Measurements from ENCODE around the gene PLCH2.
"Not testable (repeated sequence)": the region's sequence is repeated elsewhere in the genome, so short reads cannot be mapped to it uniquely, and the experiment has no call there.

The PLCH2 gene, protein sequence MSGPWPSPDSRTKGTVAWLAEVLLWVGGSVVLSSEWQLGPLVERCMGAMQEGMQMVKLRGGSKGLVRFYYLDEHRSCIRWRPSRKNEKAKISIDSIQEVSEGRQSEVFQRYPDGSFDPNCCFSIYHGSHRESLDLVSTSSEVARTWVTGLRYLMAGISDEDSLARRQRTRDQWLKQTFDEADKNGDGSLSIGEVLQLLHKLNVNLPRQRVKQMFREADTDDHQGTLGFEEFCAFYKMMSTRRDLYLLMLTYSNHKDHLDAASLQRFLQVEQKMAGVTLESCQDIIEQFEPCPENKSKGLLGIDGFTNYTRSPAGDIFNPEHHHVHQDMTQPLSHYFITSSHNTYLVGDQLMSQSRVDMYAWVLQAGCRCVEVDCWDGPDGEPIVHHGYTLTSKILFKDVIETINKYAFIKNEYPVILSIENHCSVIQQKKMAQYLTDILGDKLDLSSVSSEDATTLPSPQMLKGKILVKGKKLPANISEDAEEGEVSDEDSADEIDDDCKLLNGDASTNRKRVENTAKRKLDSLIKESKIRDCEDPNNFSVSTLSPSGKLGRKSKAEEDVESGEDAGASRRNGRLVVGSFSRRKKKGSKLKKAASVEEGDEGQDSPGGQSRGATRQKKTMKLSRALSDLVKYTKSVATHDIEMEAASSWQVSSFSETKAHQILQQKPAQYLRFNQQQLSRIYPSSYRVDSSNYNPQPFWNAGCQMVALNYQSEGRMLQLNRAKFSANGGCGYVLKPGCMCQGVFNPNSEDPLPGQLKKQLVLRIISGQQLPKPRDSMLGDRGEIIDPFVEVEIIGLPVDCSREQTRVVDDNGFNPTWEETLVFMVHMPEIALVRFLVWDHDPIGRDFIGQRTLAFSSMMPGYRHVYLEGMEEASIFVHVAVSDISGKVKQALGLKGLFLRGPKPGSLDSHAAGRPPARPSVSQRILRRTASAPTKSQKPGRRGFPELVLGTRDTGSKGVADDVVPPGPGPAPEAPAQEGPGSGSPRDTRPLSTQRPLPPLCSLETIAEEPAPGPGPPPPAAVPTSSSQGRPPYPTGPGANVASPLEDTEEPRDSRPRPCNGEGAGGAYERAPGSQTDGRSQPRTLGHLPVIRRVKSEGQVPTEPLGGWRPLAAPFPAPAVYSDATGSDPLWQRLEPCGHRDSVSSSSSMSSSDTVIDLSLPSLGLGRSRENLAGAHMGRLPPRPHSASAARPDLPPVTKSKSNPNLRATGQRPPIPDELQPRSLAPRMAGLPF (N-terminal part only)
- total RNA-seq, result 1.4 to 82.0 (median 29.3) reads per million in 3 experiments

DNA sequence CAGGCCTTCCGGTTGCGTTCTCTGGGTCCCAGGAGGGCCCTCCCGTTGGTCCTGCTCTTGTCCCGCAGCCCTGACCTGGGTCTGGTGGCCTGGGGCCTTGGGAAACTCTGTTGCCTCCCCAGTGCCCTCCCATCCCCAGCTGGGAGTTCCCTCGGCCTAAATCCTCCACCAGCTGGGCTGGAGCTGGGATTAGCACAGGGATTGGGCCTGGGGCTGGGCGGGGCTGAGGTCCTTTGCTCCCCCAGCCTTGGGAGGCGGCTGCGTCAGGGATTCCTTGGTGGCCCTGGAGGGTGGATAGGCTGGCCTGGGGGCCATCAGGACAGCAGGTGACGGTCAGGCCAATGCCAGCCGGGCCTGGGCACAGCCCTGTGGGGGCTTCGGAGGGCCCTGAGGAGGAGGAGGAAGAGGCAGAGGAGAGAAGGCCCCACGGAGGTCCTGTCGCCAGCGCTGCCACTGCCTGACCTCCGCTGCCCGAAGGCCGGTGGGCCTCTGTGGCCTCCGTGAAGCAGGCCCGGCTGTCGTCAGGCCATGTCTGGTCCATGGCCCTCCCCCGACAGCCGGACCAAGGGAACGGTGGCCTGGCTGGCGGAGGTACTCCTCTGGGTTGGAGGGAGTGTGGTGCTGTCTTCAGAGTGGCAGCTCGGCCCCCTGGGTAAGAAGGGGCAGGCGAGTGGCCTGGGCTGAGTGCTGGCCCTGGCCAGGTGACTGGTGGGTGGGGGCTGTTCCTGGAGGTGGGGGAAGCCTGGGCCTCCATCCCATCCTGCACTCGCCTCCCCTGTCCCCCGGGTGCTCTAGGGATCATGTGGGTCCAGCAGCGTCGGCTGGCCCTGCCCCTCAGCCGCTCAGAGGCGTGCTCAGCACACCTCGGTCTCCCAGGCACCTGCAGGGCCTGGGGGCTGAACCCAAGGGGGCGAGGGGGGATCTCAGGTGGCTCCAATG lies at the start of gene PLCH2:
PLCH2 (plus strand) TSS at position 229 of the 939 bp plus-strand sequence; CDS start at position 529, 300 bp downstream.
- DNase-seq, result no peak

DNA sequence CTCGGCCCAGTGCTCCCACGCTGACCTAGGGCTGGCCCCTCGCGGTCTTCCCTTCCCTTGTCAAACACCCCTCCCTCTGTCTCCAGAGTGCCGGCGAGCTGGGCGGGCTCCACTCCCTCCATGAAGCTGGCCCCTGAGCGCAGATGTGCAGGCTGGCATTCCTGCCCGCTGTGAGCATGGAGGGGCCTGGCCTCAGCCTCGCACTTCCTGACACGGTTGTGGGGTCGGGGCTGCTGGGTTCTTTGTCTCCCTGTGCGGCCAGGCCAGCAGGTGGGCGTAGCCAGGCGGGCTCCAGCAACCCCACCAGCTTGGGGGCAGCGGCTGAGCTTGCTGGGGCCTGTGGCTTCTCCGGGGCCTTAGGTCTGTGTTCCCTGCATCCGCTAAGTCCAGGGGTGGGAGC lies 49.5 kb upstream of the PLCH2 start:
- DNase-seq, result no peak

DNA sequence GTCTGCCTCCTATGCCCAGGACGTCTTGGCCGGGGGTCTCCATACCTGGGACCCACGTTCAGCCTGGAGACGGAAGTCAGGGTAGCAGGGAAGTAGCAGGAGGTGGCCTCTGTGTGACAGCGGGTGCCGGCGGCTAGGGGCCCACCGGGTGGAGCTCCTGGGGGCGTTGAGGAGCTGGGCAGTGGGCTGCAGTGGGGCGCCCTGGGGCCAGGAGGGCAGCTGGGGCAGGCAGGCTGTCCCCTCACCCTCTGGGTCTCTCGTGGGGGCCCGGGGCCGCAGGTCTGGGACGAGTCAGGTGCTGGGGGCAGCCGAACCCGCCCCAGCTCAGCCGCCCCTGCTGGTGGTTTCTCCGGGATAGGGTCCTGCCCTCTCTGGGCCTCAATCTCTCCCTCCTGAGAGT lies 49.0 kb upstream of the PLCH2 start:
- DNase-seq, result no peak

DNA sequence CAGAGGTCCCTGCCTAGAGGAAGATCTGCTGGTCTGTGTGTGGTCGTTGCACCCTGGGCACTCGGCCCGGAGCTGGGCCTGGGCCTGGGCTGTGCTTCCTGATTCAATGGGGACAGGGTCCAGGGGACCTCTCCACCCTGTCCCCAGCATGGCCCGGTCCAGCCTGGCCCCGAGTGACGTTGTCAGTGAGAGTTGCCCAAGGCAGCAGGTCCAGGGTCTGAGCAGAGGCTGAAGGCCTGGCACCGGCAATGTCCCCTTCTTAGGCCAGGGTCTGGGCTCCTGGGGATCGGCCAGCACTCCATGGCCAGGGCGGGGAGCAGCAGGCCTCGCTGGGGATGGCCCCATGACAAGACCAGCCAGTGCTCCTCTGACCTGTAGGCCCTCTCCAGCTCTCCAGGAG lies 48.1 kb upstream of the PLCH2 start:
- no peak for DNase-seq

DNA sequence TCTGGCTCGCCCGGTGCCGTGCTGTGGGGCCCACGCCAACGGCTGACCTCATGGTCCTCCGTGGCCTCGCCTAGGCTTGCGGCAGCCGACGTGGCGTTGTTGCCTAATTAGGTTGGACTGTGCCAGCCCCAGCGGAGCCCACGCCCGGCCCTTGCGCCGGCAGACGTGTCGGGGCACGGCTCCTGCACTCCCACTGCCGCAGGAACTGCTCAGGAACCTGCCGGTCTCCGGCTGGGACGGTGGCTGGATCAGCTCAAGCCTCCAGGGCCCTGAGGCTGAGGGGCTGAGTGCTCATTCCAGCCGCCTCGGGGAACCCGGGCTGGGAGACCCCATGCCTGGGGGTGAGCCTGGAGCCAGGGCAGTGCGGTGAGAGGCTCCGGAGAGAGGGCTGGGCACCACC lies 47.6 kb upstream of the PLCH2 start:
- no peak for DNase-seq

DNA sequence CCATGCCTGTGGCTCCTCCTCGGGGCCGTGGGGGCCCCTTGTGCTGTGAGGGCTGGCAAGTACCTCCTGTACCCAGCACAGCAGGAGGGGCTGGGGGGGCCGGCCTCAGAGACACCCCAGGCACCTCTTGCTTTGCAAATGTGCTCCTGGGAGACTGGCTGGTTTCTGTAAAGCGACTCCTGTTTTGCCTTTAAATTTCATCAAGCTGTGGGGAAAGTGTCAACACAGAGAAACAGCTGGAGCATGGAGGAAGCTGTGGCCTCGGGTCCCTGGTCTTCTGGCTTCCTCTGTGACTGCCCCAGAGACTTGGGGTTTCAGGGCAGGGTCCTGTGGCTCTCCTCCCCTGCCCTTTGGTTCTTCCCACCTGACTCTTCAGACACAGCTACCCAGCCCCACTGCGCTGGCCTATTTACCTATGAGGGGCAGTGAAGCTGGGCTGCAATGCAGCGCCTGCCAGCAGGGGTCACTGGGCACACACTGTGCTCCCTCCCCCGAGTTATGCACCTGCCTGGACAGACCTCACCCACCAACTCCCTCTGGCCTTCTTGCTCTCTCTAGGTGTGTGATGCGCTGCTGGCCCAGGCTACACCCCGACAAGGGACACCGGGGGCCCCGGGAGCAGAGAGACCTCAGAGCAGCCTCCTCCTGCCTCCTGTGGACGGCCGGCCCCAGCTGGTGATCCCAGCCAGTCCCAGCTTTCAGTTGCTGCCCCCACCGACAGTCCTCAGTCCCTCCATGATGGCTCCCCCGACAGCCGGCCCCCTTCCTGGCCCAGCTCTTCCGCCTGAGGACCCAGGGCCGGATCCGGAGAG lies 46.1 kb upstream of the PLCH2 start:
- no peak for DNase-seq

DNA sequence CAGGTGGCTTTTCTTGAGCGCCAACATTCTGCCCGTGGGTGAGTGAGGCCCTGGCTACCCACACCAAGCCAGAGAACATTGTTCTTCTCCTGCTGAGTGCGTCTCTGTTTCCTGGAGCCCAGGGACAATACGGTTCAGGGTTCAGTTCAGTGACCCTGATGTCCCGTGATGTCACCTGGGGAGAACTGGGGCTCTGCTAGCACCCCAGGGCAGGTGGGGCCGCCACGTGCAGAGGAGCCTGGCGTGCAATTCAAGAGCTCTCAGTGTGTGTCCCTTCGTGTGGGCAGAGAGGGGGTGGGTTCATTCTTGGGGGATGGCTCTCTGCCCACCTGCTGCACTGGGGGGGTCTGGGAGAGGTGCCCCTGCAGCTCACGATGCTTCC lies 45.5 kb upstream of the PLCH2 start:
- DNase-seq, result no peak

DNA sequence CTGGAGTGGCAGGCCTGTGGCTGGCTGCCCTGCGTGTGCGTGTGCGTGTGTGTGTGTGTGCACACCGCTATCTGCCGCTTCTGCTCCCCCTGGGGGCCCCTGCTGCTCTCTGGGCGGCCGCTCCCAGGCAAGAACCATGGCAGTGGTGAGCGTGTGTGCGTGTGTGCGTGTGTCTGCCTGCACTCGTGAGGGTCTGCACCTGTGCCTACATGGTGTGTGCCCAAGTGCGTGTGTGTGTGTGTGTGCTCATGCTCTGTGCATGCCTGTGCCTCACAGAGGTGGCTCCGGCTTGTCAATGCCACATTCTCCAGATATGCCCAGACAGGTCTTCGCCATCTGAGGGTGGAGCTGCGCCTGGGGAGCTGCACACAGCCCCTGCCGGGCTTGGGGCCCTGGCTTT lies 45.0 kb upstream of the PLCH2 start:
- no peak for DNase-seq

DNA sequence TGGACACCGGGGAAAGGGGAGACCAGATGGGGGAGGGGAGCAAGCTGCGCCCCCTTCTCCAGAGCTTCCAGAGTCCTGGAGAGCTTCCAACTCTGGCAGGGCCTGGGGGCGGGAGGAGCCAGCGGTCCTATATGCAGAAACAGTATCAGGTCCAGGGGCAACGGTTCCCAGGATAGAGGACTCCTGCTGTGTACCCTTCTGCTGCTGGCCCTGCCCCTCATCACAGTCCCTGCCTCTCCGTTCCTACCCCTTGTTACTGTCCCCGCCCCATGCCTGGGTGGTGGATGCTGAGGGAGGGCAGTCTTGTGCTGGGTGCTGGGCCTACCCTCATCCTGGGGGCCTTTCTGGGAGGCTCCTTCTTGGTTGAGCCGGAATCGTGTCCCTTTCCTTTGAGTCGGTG lies 44.6 kb upstream of the PLCH2 start:
- DNase-seq, result no peak

DNA sequence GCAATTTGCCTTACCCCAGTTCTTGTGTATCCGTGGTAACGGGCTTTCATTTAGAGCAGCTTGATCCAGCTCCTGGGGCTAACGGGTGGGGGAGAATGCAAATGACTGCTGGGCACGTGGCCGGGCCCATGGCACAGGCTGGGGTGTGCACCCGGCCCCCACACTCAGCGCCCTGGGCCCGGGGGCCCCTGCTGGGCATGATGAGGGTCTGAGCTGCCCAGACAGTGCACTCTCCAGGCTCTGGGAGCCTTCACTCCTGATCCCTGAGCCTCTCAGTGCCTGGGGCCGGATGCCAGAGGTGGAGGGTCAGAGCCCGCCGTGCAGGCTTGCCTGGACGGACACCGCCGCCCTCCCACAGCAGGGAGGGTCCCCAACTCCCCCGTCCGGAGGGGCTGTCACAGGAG lies 43.6 kb upstream of the PLCH2 start:
- no peak for DNase-seq

DNA sequence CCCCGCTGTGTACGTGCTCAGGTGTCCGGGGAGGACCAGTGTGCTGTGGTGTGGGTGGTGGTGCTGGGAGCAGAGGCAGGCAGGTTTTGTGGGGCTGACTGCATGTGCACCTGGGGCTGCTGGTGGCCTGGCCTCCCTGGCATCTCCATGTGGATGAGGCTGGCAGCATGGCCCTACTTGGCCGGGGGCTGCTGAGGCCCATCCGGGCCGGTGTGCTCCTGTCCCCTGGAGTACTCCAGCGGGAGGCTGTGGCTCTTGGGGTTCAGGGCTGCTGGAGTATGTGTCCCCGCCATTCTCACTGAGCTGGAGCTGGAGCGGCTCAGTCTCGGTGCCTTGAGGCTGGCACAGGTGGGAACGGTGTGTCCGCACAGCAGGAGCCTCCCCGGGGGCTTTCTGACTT lies 42.9 kb upstream of the PLCH2 start:
- DNase-seq, result no peak

DNA sequence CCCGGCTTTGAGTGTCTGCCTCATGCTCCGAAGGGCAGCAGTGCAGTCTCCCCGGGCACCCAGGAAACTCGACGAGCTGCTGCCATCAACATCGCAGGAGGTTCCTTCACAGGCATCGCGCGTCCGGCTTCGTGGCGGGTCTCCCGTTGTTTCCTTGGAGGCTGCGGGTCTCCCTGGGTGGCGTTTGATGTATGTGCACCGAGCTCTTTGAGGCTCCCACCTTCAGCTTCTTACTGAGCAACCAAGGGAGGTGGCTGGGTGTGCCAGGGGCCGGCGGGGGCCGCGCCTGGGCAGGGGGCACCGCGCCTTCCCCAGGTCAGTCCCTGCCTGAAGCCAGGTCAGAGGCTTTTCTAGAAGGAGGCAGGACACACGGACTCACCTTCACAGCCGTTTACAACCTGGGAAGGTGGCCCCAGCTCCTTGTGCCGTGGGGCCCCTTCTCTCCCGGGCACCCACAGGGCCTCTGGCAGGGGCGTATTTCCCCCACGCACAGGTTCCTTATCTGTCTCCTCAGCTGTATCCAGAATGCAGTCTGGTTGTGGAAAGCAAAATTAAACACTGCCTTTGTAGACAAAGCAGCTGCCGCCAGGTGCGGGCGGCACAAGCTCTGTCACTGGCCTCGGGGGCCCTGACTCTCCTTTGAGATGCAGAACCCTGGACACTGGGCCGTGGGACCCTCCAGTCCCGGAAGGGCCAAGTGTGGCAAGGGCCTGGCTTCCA lies 42.0 kb upstream of the PLCH2 start:
- DNase-seq, result no peak

DNA sequence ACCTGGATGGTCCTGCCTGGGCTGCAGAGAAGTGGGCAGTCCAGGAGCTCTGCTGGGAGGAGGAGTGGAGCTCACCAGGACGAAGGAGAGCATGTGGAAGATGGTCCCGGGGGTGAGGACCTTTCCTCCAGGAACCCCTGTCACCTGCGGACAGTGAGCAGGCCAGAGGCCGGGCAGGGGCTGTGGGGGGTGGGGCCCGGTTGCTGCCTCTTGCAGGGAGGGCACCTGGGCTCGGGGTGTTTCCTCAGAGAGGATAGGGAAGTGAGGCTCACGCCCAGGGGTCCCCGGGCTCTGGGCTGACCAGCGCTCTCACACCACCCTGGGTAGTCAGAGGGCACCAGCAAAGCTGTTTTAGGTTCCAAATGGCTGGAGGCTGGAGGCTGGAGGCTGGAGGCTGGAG lies 41.0 kb upstream of the PLCH2 start:
- no peak for DNase-seq

DNA sequence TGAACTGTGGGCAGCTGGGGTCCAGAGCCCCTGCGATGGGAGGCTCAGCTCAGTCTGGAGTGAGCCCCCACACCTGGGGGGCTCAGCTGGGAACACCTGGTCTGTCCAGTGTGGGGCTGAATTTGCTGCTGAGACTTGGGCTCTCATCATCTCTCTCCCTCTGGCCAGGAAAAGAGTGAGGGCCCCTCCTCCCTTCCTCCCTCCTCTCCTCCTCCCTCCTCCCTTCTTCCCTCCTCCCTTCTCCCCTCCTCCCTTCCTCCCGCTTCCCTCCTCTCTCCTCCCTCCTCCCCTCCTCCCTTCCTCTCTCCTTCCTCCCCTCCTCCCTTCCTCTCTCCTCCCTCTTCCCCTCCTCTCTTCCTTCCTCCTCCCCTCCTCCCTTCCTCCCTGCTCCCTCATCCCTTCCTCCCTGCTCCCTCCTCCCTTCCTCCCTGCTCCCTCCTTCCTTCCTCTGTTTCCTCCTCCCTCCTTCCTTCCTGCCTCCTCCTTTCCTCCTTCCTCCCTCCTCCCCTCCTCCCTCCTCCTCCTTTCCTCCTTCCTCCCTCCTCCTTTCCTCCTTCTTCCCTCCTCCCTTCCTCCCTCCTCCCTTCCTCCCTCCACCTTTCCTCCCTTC lies 40.2 kb upstream of the PLCH2 start:
- DNase-seq, result no peak

DNA sequence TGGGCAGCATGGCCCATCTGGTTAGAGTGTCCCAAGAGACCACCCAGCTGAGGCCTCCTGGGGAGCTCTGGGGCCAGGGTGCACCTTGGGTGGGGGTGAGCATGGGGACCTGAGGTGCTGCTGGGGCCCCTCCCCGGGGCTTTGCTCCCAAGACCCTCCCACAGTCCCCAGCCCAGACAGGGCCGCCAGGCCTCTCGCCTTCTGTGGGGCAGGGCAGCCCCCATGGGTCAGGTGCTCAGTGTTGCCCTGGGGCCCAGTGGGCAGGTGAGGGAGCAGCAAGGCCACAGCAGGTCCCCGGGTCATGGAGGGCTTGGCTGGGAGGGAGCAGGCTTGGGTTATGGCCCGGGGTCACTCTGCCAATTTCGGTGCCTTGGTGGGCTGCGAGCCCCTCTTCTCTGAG lies 39.2 kb upstream of the PLCH2 start:
- DNase-seq, result no peak

DNA sequence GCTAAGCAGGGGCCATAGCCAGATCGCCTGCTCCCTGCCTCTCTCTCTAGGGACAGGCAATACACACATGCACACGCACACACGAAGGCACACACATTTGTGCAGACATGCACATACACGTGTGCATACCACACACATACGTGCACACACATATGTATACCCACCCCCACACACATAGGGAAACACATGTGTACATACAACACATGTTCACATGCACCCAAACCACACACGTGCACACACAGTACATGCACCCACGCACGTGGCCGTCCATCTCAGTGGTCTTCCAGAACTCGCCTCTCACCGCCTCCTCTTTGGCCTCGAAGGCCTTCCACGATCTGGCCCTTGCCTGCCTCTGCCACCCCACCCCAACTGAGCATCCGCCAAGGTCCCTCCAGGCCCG lies 38.5 kb upstream of the PLCH2 start:
- no peak for DNase-seq

DNA sequence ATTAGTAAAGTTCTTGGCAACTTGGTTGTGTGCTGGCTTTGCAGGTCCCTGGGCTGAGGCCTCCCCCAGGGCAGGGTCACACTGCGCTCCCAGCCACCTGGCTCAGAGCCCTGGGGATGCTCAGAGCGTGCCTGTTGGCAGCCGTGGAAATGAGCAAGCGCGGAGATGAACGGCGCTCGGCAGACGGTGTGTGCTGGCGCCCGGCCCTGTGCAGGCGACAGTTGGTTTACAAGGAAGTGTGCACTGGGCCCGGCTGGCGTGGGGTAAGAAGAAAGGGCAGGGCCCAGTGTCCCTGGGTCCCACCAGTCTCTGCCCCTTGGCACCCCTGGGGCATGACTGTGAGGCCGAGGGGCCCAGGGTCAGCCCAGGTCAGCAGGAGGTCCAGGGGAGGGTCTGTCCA lies 38.1 kb upstream of the PLCH2 start:
- no peak for DNase-seq

DNA sequence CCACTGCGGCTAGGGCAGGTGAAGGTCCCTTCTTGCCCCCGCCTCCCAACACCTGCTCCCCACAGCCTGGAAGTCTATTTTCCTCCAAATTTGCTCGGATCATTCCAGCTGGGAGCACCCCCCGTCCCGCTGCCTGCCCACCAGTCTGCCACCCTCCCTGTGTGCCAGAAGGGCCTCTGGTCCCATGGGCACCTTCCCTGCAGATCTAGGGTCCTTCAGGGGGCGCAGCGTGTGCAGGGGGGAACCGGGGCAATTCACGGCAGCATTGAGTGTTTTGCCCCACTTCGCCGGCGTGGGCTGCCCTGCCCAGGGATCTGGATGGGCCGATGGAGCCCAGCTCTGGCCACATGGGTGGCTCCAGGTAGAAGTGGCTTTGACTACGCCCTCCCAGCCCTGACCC lies 37.4 kb upstream of the PLCH2 start:
- DNase-seq, result no peak

DNA sequence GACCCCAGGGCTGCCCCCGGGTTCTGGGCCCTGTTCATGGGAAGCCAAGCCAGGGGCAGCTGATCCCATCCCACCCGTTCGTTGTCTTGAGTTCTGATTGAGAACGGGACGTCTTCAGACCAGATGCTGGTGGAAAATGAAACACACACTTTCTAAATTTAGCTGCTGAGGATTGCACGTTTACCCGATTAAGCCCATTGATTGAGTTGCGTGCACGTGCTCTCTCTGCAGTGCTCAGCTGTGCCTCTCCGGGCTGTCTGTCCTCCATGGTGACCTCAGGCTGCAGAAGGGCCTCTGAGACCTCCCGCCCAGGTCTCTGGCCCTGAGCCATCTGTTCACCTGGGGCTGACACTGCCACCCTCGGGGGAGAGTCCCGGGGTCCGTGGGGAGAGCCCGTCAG lies 36.7 kb upstream of the PLCH2 start:
- no peak for DNase-seq

DNA sequence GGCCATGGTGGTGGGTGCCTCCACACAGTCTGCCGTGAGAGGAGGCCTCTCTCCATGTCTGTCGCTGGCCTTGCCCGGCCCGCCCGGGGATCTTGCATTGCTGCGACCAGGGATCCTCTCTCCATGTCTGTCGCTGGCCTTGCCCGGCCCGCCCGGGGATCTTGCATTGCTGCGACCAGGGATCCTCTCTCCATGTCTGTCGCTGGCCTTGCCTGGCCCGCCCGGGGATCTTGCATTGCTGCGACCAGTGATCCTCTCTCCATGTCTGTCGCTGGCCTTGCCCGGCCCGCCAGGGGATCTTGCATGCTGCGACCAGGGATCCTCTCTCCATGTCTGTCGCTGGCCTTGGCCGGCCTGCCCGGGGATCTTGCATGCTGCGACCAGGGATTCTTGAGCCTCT lies 35.7 kb upstream of the PLCH2 start:
- DNase-seq, result not testable (repeated sequence)

Measured in central memory CD4-positive, alpha-beta T cell (primary cell).